Tibial artery (tissue), 4 donors: Measurements from ENCODE around the gene ITPR1.

Experiments
- DNase-seq, 2 donors: peaks; one replicate each; pipeline ENCODE4 v3.0.0-alpha.2; 2019
- H3K27ac ChIP-seq, 2 donors: fragments of 200-600 bp; sonication (generic) in 1 of 2; 1 replicate in 1 of 2; 2 replicates in 1 of 2; pipeline ENCODE4 v1.5.1; 2018 to 2019; ENCODE audit warnings: mild to moderate bottlenecking in 1 of 2
- H3K27me3 ChIP-seq, 2 donors: fragments of 200-600 bp; sonication (generic) in 1 of 2; one replicate each; pipeline versions ENCODE4 v1.5.1 to v1.6.0; 2016 to 2019
- H3K36me3 ChIP-seq, 3 donors: fragments of 200-600 bp; sonication (generic) in 2 of 3; one replicate each; pipeline ENCODE4 v1.5.1; 2016 to 2019; ENCODE audit warnings: mild to moderate bottlenecking in 2 of 3
- H3K4me1 ChIP-seq, 4 donors: fragments of 200-600 bp; sonication (generic) in 2 of 4; 1 replicate in 3 of 4; 2 replicates in 1 of 4; pipeline ENCODE4 v1.5.1; 2016 to 2019
- H3K4me3 ChIP-seq, 2 donors: fragments of 200-600 bp; sonication (generic) in 1 of 2; 1 replicate in 1 of 2; 2 replicates in 1 of 2; pipeline ENCODE4 v1.5.1; 2018 to 2019; ENCODE audit warnings: mild to moderate bottlenecking in 2 of 2
- H3K9me3 ChIP-seq, 3 donors: fragments of 200-600 bp; sonication (generic) in 1 of 3; one replicate each; pipeline ENCODE4 v1.5.1; 2016 to 2019
- intact Hi-C: fragments of 100-400 bp; cut with DNase I; formaldehyde crosslinking; loops from one replicate; pipeline ENCODE4 v1.15.0; 2023; ENCODE audit warnings: low total_unique reads
- TF ChIP-seq, protein P1 (sequence below), 2 experiments: fragments of 200-600 bp in 1 of 2; fragments of 450-650 bp in 1 of 2; IDR thresholded peaks; one replicate each; pipeline ENCODE4 v1.5.1; 2017 to 2019; ENCODE audit warnings: antibody characterized with exemption in 2 of 2, mild to moderate bottlenecking in 1 of 2, moderate library complexity in 1 of 2

ITPR1 gene

GRCh38 chr3:4738737-4739274 lies 245.7 kb downstream of the ITPR1 start:
- Histone ChIP-seq H3K9me3 (no peaks in the 10 kb centered on the region), H3K27me3 (no peaks in the 10 kb centered on the region), H3K4me3 (no peak overlapping the region), H3K36me3 (peaks cover 28 to 32% (median 32%) of the 10 kb centered on the region in 3 donors), H3K4me1 (peaks cover 5 to 34% (median 27%) of the 10 kb centered on the region in 4 donors), H3K27ac (peak overlapping the region; percentile 86 to 92)
- DNase-seq: no peak
- TF ChIP-seq, protein P1, sequence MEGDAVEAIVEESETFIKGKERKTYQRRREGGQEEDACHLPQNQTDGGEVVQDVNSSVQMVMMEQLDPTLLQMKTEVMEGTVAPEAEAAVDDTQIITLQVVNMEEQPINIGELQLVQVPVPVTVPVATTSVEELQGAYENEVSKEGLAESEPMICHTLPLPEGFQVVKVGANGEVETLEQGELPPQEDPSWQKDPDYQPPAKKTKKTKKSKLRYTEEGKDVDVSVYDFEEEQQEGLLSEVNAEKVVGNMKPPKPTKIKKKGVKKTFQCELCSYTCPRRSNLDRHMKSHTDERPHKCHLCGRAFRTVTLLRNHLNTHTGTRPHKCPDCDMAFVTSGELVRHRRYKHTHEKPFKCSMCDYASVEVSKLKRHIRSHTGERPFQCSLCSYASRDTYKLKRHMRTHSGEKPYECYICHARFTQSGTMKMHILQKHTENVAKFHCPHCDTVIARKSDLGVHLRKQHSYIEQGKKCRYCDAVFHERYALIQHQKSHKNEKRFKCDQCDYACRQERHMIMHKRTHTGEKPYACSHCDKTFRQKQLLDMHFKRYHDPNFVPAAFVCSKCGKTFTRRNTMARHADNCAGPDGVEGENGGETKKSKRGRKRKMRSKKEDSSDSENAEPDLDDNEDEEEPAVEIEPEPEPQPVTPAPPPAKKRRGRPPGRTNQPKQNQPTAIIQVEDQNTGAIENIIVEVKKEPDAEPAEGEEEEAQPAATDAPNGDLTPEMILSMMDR (IDR thresholded peaks at IDR 0.05): no peak
- intact Hi-C loops: no loop called here

DNA sequence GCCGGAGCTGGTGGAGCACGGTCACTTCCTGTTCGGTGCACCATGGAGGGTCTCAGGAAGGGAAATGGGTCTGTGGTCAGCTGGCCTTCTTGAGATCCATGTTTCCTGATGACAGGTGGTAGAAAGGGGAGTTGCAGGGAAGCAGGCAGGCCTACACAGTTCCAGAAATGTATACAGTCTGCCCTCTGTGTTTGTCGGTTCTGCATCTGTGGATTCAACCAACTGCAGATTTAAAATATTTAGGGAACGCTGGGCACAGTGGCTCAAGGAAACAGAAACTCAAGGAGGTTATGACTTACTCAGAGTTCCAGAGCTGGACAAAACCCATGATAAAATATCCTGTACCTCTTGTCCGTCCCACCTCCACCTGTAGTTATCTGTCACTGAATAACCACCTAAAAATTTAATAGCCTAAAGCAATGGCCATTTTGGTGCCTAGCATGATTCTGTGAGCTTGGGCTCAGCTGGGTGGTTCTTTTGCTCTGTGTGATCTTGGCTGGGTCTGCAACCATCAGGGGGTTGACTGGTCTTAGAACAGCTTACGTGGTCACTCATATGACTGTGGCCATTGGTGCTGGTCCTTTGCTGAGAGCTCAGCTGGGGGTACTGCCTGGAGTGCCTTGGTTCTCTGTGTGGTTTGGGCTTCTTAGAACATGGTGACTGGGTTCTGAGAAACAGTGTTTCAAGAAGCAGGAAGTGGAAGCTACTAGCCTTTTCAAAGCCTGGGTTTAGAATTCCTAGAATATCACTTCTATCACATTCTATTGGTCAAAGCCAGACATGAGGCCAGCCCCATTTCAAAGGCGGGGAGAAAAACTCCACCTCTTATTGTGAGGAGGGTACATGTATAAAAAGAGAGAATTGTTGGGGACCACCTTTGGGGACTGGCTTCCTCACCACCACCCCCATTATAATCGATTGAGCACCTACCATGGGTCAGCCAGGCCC lies 246.4 kb downstream of the ITPR1 start:
- peaks cover 24 to 25% (median 25%) of the 10 kb centered on the region in 3 donors for H3K36me3 ChIP-seq
- DNase-seq: no peak
- H3K9me3 ChIP-seq: no peaks in the 10 kb centered on the region
- no peak overlapping the region for H3K4me3 ChIP-seq
- intact Hi-C loops: loop anchor here (10.0 kb wide), 1 partner anchor 65 kb away; no protein-coding TSS in a partner anchor
- H3K4me1 ChIP-seq: peaks cover 5 to 34% (median 27%) of the 10 kb centered on the region in 4 donors
- H3K27me3 ChIP-seq: no peaks in the 10 kb centered on the region
- H3K27ac ChIP-seq: peak overlapping the region; percentile 86 to 92
- TF ChIP-seq, protein P1 (IDR thresholded peaks at IDR 0.05): no peak

GRCh38 chr3:4740397-4741105 lies 247.4 kb downstream of the ITPR1 start:
- Histone ChIP-seq H3K27me3 (no peaks in the 10 kb centered on the region), H3K4me1 (peaks cover 5 to 34% (median 27%) of the 10 kb centered on the region in 4 donors), H3K36me3 (peaks cover 14 to 16% (median 15%) of the 10 kb centered on the region in 3 donors), H3K4me3 (no peak overlapping the region), H3K27ac (peak overlapping the region; percentile 86 to 92), H3K9me3 (no peaks in the 10 kb centered on the region)
- intact Hi-C loops: loop anchor here (10.0 kb wide), 1 partner anchor 64 kb away; no protein-coding TSS in a partner anchor
- TF ChIP-seq, protein P1 (IDR thresholded peaks at IDR 0.05): no peak
- DNase-seq: no peak

DNA sequence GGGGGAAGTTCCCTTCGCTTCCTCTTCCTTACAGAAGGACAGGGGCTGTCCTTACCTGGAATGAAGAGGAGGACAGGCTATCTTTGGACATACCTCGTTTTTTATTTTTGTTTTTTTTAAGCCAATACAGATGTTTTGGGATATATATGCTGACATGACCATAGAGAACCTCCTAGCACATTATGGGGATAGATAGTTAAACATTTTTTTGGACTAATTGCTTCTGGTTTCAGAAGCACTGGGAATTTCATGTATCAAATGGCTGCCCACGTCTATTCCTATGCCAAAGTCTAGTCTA lies 247.9 kb downstream of the ITPR1 start:
- TF ChIP-seq, protein P1 (IDR thresholded peaks at IDR 0.05): no peak
- DNase-seq: no peak
- Histone ChIP-seq H3K9me3 (no peaks in the 10 kb centered on the region), H3K27me3 (no peaks in the 10 kb centered on the region), H3K27ac (peak overlapping the region; percentile 86 to 92), H3K4me1 (peaks cover 5 to 39% (median 28%) of the 10 kb centered on the region in 4 donors), H3K4me3 (no peak overlapping the region), H3K36me3 (peaks cover 14 to 15% (median 14%) of the 10 kb centered on the region in 3 donors)
- intact Hi-C loops: loop anchor here (10.0 kb wide), 1 partner anchor 64 kb away; no protein-coding TSS in a partner anchor
